ENCODE measurements around the gene DNASE1. TPM values are rescaled to one million over a fixed set of nuclear protein-coding genes. Genes with fewer than 3 reads are reported as not detected.

The DNASE1 gene
- total and polyA plus RNA-seq, 4 donors: 5.4 to 21.8 (median 9.2) TPM

Other genes with a start within 250 kb of the DNASE1 start
- 1 to 10 TPM; 2.9 to 3.2 TPM for gene ZNF597, start 211.2 kb upstream of the DNASE1 start, total RNA-seq
- gene ZNF597, start 211.2 kb upstream of the DNASE1 start, polyA plus RNA-seq: 1 to 10 TPM in 1 of 2 donors, under 1 TPM in 1; 0.25 to 1.1 TPM
- gene NAA60, start 211.0 kb upstream of the DNASE1 start, total RNA-seq: 10 to 100 TPM; 32.4 to 47.5 TPM
- gene NAA60, start 211.0 kb upstream of the DNASE1 start, polyA plus RNA-seq: 10 to 100 TPM; 20.2 to 39.0 TPM
- gene C16orf90, start 159.2 kb upstream of the DNASE1 start, total RNA-seq: not detected
- gene C16orf90, start 159.2 kb upstream of the DNASE1 start, polyA plus RNA-seq: not detected
- gene CLUAP1, start 153.7 kb upstream of the DNASE1 start, total RNA-seq: 10 to 100 TPM; 15.3 to 23.7 TPM
- gene CLUAP1, start 153.7 kb upstream of the DNASE1 start, polyA plus RNA-seq: 10 to 100 TPM; 12.3 to 22.2 TPM
- 1 to 10 TPM in 1 of 2 donors, under 1 TPM in 1; 0.97 to 2.3 TPM for gene NLRC3, start 77.3 kb upstream of the DNASE1 start, total RNA-seq
- gene NLRC3, start 77.3 kb upstream of the DNASE1 start, polyA plus RNA-seq: under 1 TPM in 1 of 2 donors, not detected in 1; 0.38 TPM
- gene SLX4, start 43.1 kb upstream of the DNASE1 start, total RNA-seq: 1 to 10 TPM; 4.9 to 5.0 TPM
- gene SLX4, start 43.1 kb upstream of the DNASE1 start, polyA plus RNA-seq: 1 to 10 TPM in 1 of 2 donors, under 1 TPM in 1; 0.50 to 4.0 TPM
- 10 to 100 TPM; 57.7 to 59.5 TPM for gene TRAP1, start 62.8 kb downstream of the DNASE1 start, total RNA-seq
- gene TRAP1, start 62.8 kb downstream of the DNASE1 start, polyA plus RNA-seq: 100 to 1,000 TPM in 1 of 2 donors, 10 to 100 TPM in 1; 19.2 to 183 TPM
- gene CREBBP, start 226.0 kb downstream of the DNASE1 start, total RNA-seq: 100 to 1,000 TPM in 1 of 2 donors, 10 to 100 TPM in 1; 80.4 to 103 TPM
- 10 to 100 TPM in 1 of 2 donors, 1 to 10 TPM in 1; 5.4 to 41.6 TPM for gene CREBBP, start 226.0 kb downstream of the DNASE1 start, polyA plus RNA-seq